HepG2 (cell line): Measurements from ENCODE around the gene SLC22A4. TPM values are rescaled to one million over a fixed set of nuclear protein-coding genes. Genes with fewer than 3 reads are reported as not detected.

Experiments used
- CERS6 ChIP-seq: sonication (generic); formaldehyde crosslinking; IDR thresholded peaks from 2 replicates; pipeline ENCODE4 v1.5.0; 2020; ENCODE audit warnings: missing genetic modification reagents
- HMG20B ChIP-seq: conservative IDR thresholded peaks from 2 replicates; pipeline ENCODE4 v1.6.1; 2016; ENCODE audit warnings: missing genetic modification reagents, missing compliant biosample characterization
- HOXA5 ChIP-seq: sonication (generic); formaldehyde crosslinking; IDR thresholded peaks from 2 replicates; pipeline ENCODE4 v1.4.0; 2020; ENCODE audit warnings: missing genetic modification reagents
- KIAA2018 ChIP-seq: sonication (generic); formaldehyde crosslinking; IDR thresholded peaks from 2 replicates; pipeline ENCODE4 v1.5.0; 2020; ENCODE audit warnings: mild to moderate bottlenecking, missing genetic modification reagents, borderline replicate concordance
- KLF11 ChIP-seq: IDR thresholded peaks from 2 replicates; pipeline ENCODE4 v1.6.1; 2016; ENCODE audit warnings: missing compliant biosample characterization
- MEF2D ChIP-seq: sonication (generic); formaldehyde crosslinking; IDR thresholded peaks from 2 replicates; pipeline ENCODE4 v1.5.1; 2020; ENCODE audit warnings: mild to moderate bottlenecking, missing genetic modification reagents
- PAF1 ChIP-seq: IDR thresholded peaks from 2 replicates; pipeline ENCODE4 v1.6.1; 2016; ENCODE audit warnings: missing genetic modification reagents, missing compliant biosample characterization
- PAWR ChIP-seq: sonication (generic); formaldehyde crosslinking; IDR thresholded peaks from 2 replicates; pipeline ENCODE4 v1.4.0; 2020; ENCODE audit warnings: missing genetic modification reagents, mild to moderate bottlenecking, borderline replicate concordance
- SIX1 ChIP-seq: sonication (generic); formaldehyde crosslinking; IDR thresholded peaks from 2 replicates; pipeline ENCODE4 v1.4.0; 2020; ENCODE audit warnings: missing genetic modification reagents, borderline replicate concordance
- SNAPC2 ChIP-seq: sonication (generic); formaldehyde crosslinking; IDR thresholded peaks from 2 replicates; pipeline ENCODE4 v1.8.1; 2022; ENCODE audit warnings: mild to moderate bottlenecking, missing genetic modification reagents
- TFE3 ChIP-seq: IDR thresholded peaks from 2 replicates; pipeline ENCODE4 v1.6.1; 2016
- TIGD3 ChIP-seq: sonication (generic); formaldehyde crosslinking; IDR thresholded peaks from 2 replicates; pipeline ENCODE4 v1.5.1; 2020; ENCODE audit warnings: mild to moderate bottlenecking, missing genetic modification reagents, borderline replicate concordance
- ZBTB20 ChIP-seq: sonication (generic); formaldehyde crosslinking; IDR thresholded peaks from 2 replicates; pipeline ENCODE4 v1.8.1; 2023; ENCODE audit warnings: missing genetic modification reagents, low read depth, mild to moderate bottlenecking, borderline replicate concordance
- ZNF333 ChIP-seq: sonication (generic); formaldehyde crosslinking; IDR thresholded peaks from 2 replicates; pipeline ENCODE4 v1.4.0; 2020; ENCODE audit warnings: mild to moderate bottlenecking, missing genetic modification reagents, borderline replicate concordance
- ZNF780A ChIP-seq: sonication (generic); formaldehyde crosslinking; IDR thresholded peaks from 2 replicates; pipeline ENCODE4 v1.8.0; 2022; ENCODE audit warnings: mild to moderate bottlenecking, missing genetic modification reagents, moderate library complexity
- ZSCAN21 ChIP-seq: sonication (generic); formaldehyde crosslinking; IDR thresholded peaks from 2 replicates; pipeline ENCODE4 v1.8.0; 2022; ENCODE audit warnings: mild to moderate bottlenecking, missing genetic modification reagents, moderate library complexity, borderline replicate concordance
- polyA plus RNA-seq, 8 experiments: library from polyadenylated mRNA; depleted of rRNA in 3 of 8; stranded (reverse) in 7 of 8; unstranded in 1 of 8; fragments of >200 nt; fragmentation: Illumina TruSeq in 4 of 8; extraction: Trizol in 4 of 8; gene quantifications; 2 replicates each; pipeline versions ENCODE4 v1.2.1 to v1.2.3, GENCODE V29; 2011 to 2016; ENCODE audit warnings: low read depth in 4 of 8, missing spikeins in 1 of 8, mixed read lengths in 1 of 8; ENCODE audit not compliant: insufficient read depth in 1 of 8
- total RNA-seq, 5 experiments: library from RNA; depleted of rRNA; stranded (reverse); fragments of >200 nt; fragmentation: Illumina TruSeq; extraction: Trizol; gene quantifications; 2 replicates each; pipeline ENCODE4 v1.2.3, GENCODE V29; 2016; ENCODE audit warnings: low read depth in 1 of 5

Gene SLC22A4
- total and polyA plus RNA-seq, 2 of the 13 experiments (the other 11 are each of a cell fraction or from before 2014, with no cell fraction given) = 0.33 to 0.62 TPM

- TF ChIP-seq TIGD3 (CRISPR knock-in tag) (peak; percentile 52; the same call in 1 of the 2 replicates), HOXA5 (CRISPR knock-in tag) (no peak; the same call in none of the 2 replicates), PAF1 (CRISPR knock-in tag) (no peak), SIX1 (CRISPR knock-in tag) (peak; percentile 26; the same call in 1 of the 2 replicates), TFE3 (CRISPR knock-in tag) (no peak), ZBTB20 (peak; percentile 16; the same call in 1 of the 2 replicates), KLF11 (peak; percentile 21), MEF2D (peak; percentile 75; the same call in 1 of the 2 replicates), PAWR (CRISPR knock-in tag) (no peak), ZSCAN21 (CRISPR knock-in tag) (peak; percentile 23; the same call in 1 of the 2 replicates), ZNF333 (CRISPR knock-in tag) (peak; percentile 71; the same call in 1 of the 2 replicates), SNAPC2 (CRISPR knock-in tag) (peak; percentile 80; the same call in 1 of the 2 replicates), KIAA2018 (no peak), ZNF780A (no peak), HMG20B (0 out of 2 replicates have a peak, but pooled peaks have one; percentile 5), CERS6 (CRISPR knock-in tag) (0 out of 2 replicates have a peak, but pooled peaks have one; percentile 26)
Measured at GRCh38 chr5:132293066-132293991, 865 bp upstream of the SLC22A4 start (continued).
